Epithelial cell of alveolus of lung (primary cell): ENCODE results near the gene GNGT2. TPM values are rescaled to one million over a fixed set of nuclear protein-coding genes. Genes with fewer than 3 reads are reported as not detected.

Experiments used
- total RNA-seq: library from RNA; depleted of rRNA; stranded (reverse); fragments of >200 nt; gene quantifications from 2 replicates; pipeline ENCODE4 v1.2.1, GENCODE V29; 2015

Gene GNGT2
- 1.4 TPM in 1 of 2 replicates, not detected in the other for total RNA-seq

DNA sequence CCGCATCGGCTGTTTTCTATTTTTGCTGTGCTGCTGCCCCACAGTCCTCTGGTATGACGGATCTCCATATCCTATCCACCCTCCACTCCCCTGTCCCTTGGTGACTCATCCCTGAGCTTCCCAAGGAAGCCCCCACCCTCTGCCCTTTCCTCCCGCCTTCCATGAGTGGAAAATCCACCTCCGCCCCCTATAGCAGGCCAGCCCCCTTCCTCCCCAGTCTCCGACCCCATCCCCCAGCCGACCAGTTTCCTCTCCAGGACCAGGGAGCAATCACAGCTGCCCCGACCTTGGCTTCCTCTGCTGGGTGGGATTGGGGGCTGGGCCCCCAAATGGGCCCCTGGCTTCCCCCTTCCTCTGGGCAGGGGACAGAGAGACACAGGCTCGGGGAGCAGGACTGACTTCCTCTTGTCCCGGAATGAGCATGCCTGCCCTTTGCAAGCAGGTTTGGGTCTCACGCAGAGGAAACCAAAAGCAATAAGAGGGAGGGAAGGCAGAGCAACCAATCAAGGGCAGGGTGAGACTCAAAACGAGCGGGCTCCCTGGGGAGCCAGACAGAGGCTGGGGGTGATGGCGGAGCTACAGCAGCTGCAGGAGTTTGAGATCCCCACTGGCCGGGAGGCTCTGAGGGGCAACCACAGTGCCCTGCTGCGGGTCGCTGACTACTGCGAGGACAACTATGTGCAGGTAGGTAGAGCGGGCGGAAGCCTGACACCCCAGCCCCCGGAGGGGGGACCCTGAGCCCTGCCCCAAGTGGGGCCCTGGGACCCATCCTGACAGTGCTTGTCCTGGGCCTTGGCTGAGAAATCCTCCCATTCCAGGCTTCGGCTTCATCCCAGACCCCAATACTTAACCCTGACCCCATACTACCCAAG lies at the start of gene GNGT2, which contains the start of gene ABI3:
TSS of gene GNGT2 (minus strand) at position 417 of the 872 bp plus-strand sequence. CDS start 3,152 bp downstream, outside the sequence.
TSS of gene ABI3 (plus strand) at position 550 of the 872 bp plus-strand sequence. CDS start at position 568, 18 bp downstream.

DNA sequence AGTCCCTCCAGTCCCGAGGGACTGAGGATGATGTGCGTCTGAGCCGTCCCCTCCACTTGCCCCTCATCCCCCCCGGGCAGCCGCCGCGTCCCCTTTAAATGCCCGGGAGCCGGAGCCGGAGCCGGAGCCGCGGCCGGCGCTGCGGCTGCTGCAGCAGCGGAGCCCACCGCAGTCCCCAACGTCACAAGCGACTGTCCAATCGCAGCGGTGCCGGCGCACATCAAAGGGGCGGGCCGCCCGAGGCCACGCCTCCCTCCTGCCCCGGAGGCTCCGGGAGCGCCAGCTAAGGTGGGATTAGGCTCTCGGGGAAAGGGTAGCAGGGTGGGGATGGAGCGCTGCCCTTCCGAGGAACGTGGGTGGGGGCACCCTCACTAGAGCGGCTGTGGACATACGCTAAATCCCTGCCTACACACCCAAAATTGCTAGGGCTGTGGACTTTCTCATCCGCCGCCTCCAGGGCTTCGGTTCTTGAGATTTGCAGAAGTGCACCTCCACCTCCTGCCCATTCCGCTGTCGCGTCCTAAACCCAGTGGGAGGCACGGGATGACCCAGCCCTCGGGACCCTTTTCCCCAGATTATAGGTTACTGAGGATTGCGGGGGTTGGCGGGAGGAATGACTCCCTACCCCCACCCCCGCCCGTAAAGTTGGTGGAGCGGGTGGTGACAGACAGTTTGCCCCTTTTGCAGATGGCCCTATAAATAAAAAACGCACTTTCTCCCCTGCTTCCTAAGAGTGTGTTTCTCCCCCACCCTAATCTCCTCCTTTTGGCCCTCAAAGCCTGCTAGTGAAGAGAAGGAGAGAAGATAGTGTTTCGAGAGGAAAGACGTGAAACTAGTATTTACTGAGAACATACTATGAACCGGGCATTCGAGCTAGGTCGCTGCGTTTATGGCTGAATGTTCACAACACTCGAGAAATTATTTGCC lies 20.5 kb upstream of the GNGT2 start, which contains the start of gene PHOSPHO1:
TSS of gene PHOSPHO1 (minus strand) at position 152 of the 927 bp plus-strand sequence. CDS start 4,096 bp downstream, outside the sequence.

Other genes with a start within 250 kb of the GNGT2 start
- not detected in 2 replicates for gene GIP, start 242.0 kb downstream of the GNGT2 start, total RNA-seq
- 13.3 and 17.2 TPM in 2 replicates for gene IGF2BP1, start 213.2 kb downstream of the GNGT2 start, total RNA-seq
- 0.26 TPM in 1 of 2 replicates, not detected in the other for gene B4GALNT2, start 77.8 kb downstream of the GNGT2 start, total RNA-seq
- gene ABI3, start 133 bp upstream of the GNGT2 start, total RNA-seq, result 3.5 and 4.9 TPM in 2 replicates
- 0.65 and 1.0 TPM in 2 replicates for gene PHOSPHO1, start 20.2 kb upstream of the GNGT2 start, total RNA-seq
- 7.1 and 21.1 TPM in 2 replicates for gene ZNF652, start 151.7 kb upstream of the GNGT2 start, total RNA-seq
- 86.3 and 137 TPM in 2 replicates for gene PHB1, start 204.3 kb upstream of the GNGT2 start, total RNA-seq